Skeletal muscle tissue (tissue), 4 donors: ENCODE measurements around the gene POLR1B. TPM values are rescaled to one million over a fixed set of nuclear protein-coding genes. Genes with fewer than 3 reads are reported as not detected.
"Not testable (repeated sequence)": the region's sequence is repeated elsewhere in the genome, so short reads cannot be mapped to it uniquely, and the experiment has no call there.

ENCODE experiments used
- H3K27ac ChIP-seq: one replicate; pipeline ENCODE4 v1.7.0; 2013; ENCODE audit warnings: mild to moderate bottlenecking, low read depth, low read length, inconsistent platforms
- H3K27me3 ChIP-seq, 3 donors: one replicate each; pipeline ENCODE4 v1.7.0; 2013; ENCODE audit warnings: low read length in 3 of 3; ENCODE audit not compliant: control insufficient read depth in 3 of 3, insufficient read depth in 3 of 3
- H3K36me3 ChIP-seq, 3 donors: one replicate each; pipeline ENCODE4 v1.7.0; 2013; ENCODE audit warnings: low read length in 3 of 3; ENCODE audit not compliant: control insufficient read depth in 3 of 3, insufficient read depth in 3 of 3
- H3K4me1 ChIP-seq, 3 donors: one replicate each; pipeline ENCODE4 v1.7.0; 2013; ENCODE audit warnings: low read length in 3 of 3, mild to moderate bottlenecking in 3 of 3; ENCODE audit not compliant: control insufficient read depth in 3 of 3, insufficient read depth in 3 of 3
- H3K4me3 ChIP-seq, 3 donors: one replicate each; pipeline ENCODE4 v1.7.0; 2013; ENCODE audit warnings: low read length in 3 of 3
- H3K9ac ChIP-seq, 3 donors: one replicate each; pipeline ENCODE4 v1.7.0; 2013; ENCODE audit warnings: low read length in 3 of 3, mild to moderate bottlenecking in 3 of 3, moderate library complexity in 2 of 3, low read depth in 1 of 3
- H3K9me3 ChIP-seq, 3 donors: one replicate each; pipeline ENCODE4 v1.7.0; 2013; ENCODE audit warnings: low read length in 3 of 3; ENCODE audit not compliant: control insufficient read depth in 3 of 3
- total RNA-seq: library from RNA; depleted of rRNA; stranded (reverse); fragments of >200 nt; gene quantifications from one replicate; pipeline ENCODE4 v1.2.3, GENCODE V29; 2014
- donor health status: Osteomylitis.

The POLR1B gene
- 20.9 TPM for total RNA-seq

GRCh38 chr2:112542123-112542983 lies at the start of gene POLR1B:
TSS of gene POLR1B (plus strand) at chr2:112542465. CDS start at chr2:112542495, 30 bp downstream.
- peak within 1 kb of the TSS; percentile 79 to 99 (median 95) for H3K4me3 ChIP-seq
- H3K9ac ChIP-seq, result peak within 1 kb of the TSS; percentile 59 to 88 (median 65)
- H3K36me3 ChIP-seq, result peaks cover 2% of the 10 kb centered on the region in 3 donors
- peaks cover 12 to 28% (median 19%) of the 10 kb centered on the region in 3 donors for H3K4me1 ChIP-seq
- peak within 1 kb of the TSS; percentile 80 for H3K27ac ChIP-seq
- no peaks in the 10 kb centered on the region for H3K9me3 ChIP-seq
- no peaks in the 10 kb centered on the region for H3K27me3 ChIP-seq

- H3K36me3 ChIP-seq, result peaks cover 0 to 7% (median 4%) of the 10 kb centered on the region in 3 donors
- no peak overlapping the region for H3K9ac ChIP-seq
- no peaks in the 10 kb centered on the region for H3K27me3 ChIP-seq
- H3K27ac ChIP-seq, result no peak overlapping the region
- no peaks in the 10 kb centered on the region for H3K9me3 ChIP-seq
- H3K4me1 ChIP-seq, result peaks cover 3 to 10% (median 7%) of the 10 kb centered on the region in 3 donors
- no peak overlapping the region for H3K4me3 ChIP-seq
Measured at GRCh38 chr2:112493048-112493447, 49.2 kb upstream of the POLR1B start.

GRCh38 chr2:112493858-112494648 lies 48.2 kb upstream of the POLR1B start:
- Histone ChIP-seq H3K27ac (no peak overlapping the region), H3K9me3 (no peaks in the 10 kb centered on the region), H3K4me1 (peaks cover 3 to 10% (median 7%) of the 10 kb centered on the region in 3 donors), H3K27me3 (no peaks in the 10 kb centered on the region), H3K36me3 (peaks cover 0 to 7% (median 4%) of the 10 kb centered on the region in 3 donors), H3K4me3 (no peak overlapping the region), H3K9ac (no peak overlapping the region)

- Histone ChIP-seq H3K36me3 (peaks cover 0 to 7% (median 4%) of the 10 kb centered on the region in 3 donors), H3K4me3 (no peak overlapping the region), H3K27ac (no peak overlapping the region), H3K9me3 (no peaks in the 10 kb centered on the region), H3K27me3 (no peaks in the 10 kb centered on the region), H3K4me1 (peaks cover 3 to 10% (median 7%) of the 10 kb centered on the region in 3 donors), H3K9ac (no peak overlapping the region)
Measured at GRCh38 chr2:112494828-112495227, 47.4 kb upstream of the POLR1B start.

GRCh38 chr2:112495878-112496277 lies 46.4 kb upstream of the POLR1B start:
- not testable (repeated sequence) for H3K27ac ChIP-seq
- peaks cover 3 to 10% (median 7%) of the 10 kb centered on the region in 3 donors for H3K4me1 ChIP-seq

GRCh38 chr2:112500850-112501484 lies 41.3 kb upstream of the POLR1B start:
- H3K27me3 ChIP-seq, H3K27ac ChIP-seq, H3K4me3 ChIP-seq, H3K9ac ChIP-seq, H3K36me3 ChIP-seq, H3K9me3 ChIP-seq, H3K4me1 ChIP-seq: not testable (repeated sequence)

More at GRCh38 chr2:112495878-112496277, 46.4 kb upstream of the POLR1B start:
- H3K27me3 ChIP-seq, H3K36me3 ChIP-seq, H3K9ac ChIP-seq, H3K9me3 ChIP-seq, H3K4me3 ChIP-seq: not testable (repeated sequence)

GRCh38 chr2:112509239-112509998 lies 32.8 kb upstream of the POLR1B start:
- H3K36me3 ChIP-seq, H3K9me3 ChIP-seq, H3K27me3 ChIP-seq, H3K4me3 ChIP-seq, H3K27ac ChIP-seq, H3K4me1 ChIP-seq, H3K9ac ChIP-seq: not testable (repeated sequence)

GRCh38 chr2:112516801-112517200 lies 25.5 kb upstream of the POLR1B start:
- H3K4me1 ChIP-seq, result no peaks in the 10 kb centered on the region
- no peaks in the 10 kb centered on the region for H3K9me3 ChIP-seq
- no peak overlapping the region for H3K9ac ChIP-seq
- H3K4me3 ChIP-seq, result no peak overlapping the region
- no peak overlapping the region for H3K27ac ChIP-seq
- H3K36me3 ChIP-seq, result peaks cover 10 to 23% (median 17%) of the 10 kb centered on the region in 3 donors
- no peaks in the 10 kb centered on the region for H3K27me3 ChIP-seq

GRCh38 chr2:112518807-112519206 lies 23.5 kb upstream of the POLR1B start:
- no peak overlapping the region for H3K27ac ChIP-seq
- H3K27me3 ChIP-seq, result no peaks in the 10 kb centered on the region
- no peaks in the 10 kb centered on the region for H3K4me1 ChIP-seq
- H3K36me3 ChIP-seq, result peaks cover 24 to 33% (median 28%) of the 10 kb centered on the region in 3 donors
- H3K9me3 ChIP-seq, result no peaks in the 10 kb centered on the region
- H3K4me3 ChIP-seq, result no peak overlapping the region
- no peak overlapping the region for H3K9ac ChIP-seq
